ENCODE data around the gene MAST4.

DNA sequence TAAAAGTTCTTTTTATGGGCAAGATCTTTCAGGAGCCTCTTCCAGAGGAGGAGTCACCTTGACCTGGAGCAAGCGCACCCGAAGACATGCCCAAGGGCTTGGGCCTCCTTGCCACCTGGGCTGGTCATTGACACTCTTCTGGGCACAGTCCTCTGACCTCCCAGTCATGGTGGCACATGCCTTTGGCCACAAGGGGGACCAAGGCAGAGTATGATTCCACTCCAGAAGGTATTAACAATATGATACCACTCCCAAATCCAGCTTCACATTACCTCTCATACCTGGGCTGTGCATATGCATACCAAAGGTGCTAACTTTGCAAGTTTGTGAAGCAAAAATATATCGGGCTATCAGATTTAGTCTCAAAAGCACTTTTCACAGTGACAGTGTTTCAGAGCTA lies 84.6 kb downstream of the MAST4 start:
- TF ChIP-seq POLR2A (IDR thresholded peaks at IDR 0.05; ENCODE audit: low read depth, low read length): no peak
- no peak for TF ChIP-seq USF2 (IDR thresholded peaks at IDR 0.05; ENCODE audit: low read depth, low read length)
- TF ChIP-seq, protein P1, sequence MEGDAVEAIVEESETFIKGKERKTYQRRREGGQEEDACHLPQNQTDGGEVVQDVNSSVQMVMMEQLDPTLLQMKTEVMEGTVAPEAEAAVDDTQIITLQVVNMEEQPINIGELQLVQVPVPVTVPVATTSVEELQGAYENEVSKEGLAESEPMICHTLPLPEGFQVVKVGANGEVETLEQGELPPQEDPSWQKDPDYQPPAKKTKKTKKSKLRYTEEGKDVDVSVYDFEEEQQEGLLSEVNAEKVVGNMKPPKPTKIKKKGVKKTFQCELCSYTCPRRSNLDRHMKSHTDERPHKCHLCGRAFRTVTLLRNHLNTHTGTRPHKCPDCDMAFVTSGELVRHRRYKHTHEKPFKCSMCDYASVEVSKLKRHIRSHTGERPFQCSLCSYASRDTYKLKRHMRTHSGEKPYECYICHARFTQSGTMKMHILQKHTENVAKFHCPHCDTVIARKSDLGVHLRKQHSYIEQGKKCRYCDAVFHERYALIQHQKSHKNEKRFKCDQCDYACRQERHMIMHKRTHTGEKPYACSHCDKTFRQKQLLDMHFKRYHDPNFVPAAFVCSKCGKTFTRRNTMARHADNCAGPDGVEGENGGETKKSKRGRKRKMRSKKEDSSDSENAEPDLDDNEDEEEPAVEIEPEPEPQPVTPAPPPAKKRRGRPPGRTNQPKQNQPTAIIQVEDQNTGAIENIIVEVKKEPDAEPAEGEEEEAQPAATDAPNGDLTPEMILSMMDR (conservative IDR thresholded peaks at IDR 0.05; ENCODE audit: low read depth, low read length): no peak
- TF ChIP-seq RAD21 (IDR thresholded peaks at IDR 0.05; ENCODE audit: low read length): no peak
- no peak for TF ChIP-seq MXI1 (IDR thresholded peaks at IDR 0.05; ENCODE audit: borderline replicate concordance, low read depth, low read length)
- no peak for TF ChIP-seq MAZ (IDR thresholded peaks at IDR 0.05; ENCODE audit: borderline replicate concordance, low read depth, low read length)
- no peak for TF ChIP-seq NFE2L2 (IDR thresholded peaks at IDR 0.05; ENCODE audit: low read depth, low read length)
- TF ChIP-seq RCOR1 (IDR thresholded peaks at IDR 0.05; ENCODE audit: insufficient replicate concordance, low read length): no peak
- no peak for TF ChIP-seq CEBPB (IDR thresholded peaks at IDR 0.05; ENCODE audit: low read depth, low read length)
- no peak for TF ChIP-seq RFX5 (IDR thresholded peaks at IDR 0.05; ENCODE audit: low read depth, low read length)
- no peak for TF ChIP-seq CHD1 (IDR thresholded peaks at IDR 0.05; ENCODE audit: low read depth, low read length)

Measured in IMR-90 (cell line).